Keratinocyte (primary cell): Measurements from ENCODE around the gene ANGPTL2.

Source experiments
- EZH2 ChIP-seq: IDR thresholded peaks from one replicate; pipeline ENCODE4 v1.6.1; 2012; ENCODE audit warnings: inconsistent platforms, mild to moderate bottlenecking, low read length, moderate library complexity
- TF ChIP-seq, protein P1 (sequence below), 3 experiments: IDR thresholded peaks in 1 of 3; conservative IDR thresholded peaks in 1 of 3; optimal IDR thresholded peaks in 1 of 3; 2 replicates in 2 of 3; 3 replicates in 1 of 3; pipeline versions ENCODE3 to v1.5.1; 2011; ENCODE audit warnings: low read length in 3 of 3, mild to moderate bottlenecking in 3 of 3, moderate library complexity in 2 of 3, control low read depth in 1 of 3, inconsistent platforms in 1 of 3; ENCODE audit not compliant: insufficient read depth in 2 of 3; ENCODE audit errors: extremely low read depth in 1 of 3

- TF ChIP-seq, protein P1, sequence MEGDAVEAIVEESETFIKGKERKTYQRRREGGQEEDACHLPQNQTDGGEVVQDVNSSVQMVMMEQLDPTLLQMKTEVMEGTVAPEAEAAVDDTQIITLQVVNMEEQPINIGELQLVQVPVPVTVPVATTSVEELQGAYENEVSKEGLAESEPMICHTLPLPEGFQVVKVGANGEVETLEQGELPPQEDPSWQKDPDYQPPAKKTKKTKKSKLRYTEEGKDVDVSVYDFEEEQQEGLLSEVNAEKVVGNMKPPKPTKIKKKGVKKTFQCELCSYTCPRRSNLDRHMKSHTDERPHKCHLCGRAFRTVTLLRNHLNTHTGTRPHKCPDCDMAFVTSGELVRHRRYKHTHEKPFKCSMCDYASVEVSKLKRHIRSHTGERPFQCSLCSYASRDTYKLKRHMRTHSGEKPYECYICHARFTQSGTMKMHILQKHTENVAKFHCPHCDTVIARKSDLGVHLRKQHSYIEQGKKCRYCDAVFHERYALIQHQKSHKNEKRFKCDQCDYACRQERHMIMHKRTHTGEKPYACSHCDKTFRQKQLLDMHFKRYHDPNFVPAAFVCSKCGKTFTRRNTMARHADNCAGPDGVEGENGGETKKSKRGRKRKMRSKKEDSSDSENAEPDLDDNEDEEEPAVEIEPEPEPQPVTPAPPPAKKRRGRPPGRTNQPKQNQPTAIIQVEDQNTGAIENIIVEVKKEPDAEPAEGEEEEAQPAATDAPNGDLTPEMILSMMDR (optimal IDR thresholded peaks at IDR 0.05 in 1 of 3, IDR thresholded peaks at IDR 0.05 in 1 of 3, conservative IDR thresholded peaks at IDR 0.05 in 1 of 3; ENCODE audit: extremely low read depth in 1 of 3, insufficient read depth in 2 of 3, low read length in 3 of 3): no peak
- no peak for TF ChIP-seq EZH2
These were observed 31.6 kb upstream of the ANGPTL2 start for GRCh38 chr9:127154003-127154389.
